ENCODE data around the gene SEMA5A. TPM values are rescaled to one million over a fixed set of nuclear protein-coding genes. Genes with fewer than 3 reads are reported as not detected.

The SEMA5A gene
- total RNA-seq, 4 donors from 2014 or later: 15.0 to 81.0 (median 52.9) TPM

DNA sequence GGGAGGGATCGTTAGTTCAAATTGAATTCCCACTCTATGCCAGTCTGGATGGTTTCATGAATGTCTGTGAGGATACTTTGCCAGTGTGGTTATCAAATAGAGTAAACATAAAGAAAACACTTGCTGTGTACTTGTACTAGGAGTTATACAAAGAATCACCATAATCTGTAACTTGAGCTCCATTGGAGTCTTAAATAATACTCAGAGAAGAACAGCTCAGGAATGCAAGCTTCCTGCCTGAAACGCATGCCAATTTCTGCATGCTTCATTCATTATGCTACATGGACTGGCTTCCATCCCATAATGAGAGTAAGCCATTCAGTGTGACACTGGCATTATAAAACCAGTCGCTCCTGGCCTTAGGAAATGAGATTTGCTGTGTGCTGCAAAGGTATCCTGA is 351.4 kb downstream of the SEMA5A start:
- in situ Hi-C loops (cut with MboI; ENCODE audit: low pct_ligation_motif_present in 1 of 4, low pct_unique_long_range_greater_than_20kb in 1 of 4, low sequenced_read_pairs in 3 of 4): no loop called here
- no peak overlapping the region for H3K27ac ChIP-seq
- H3K27me3 ChIP-seq: no peaks in the 10 kb centered on the region
- TF ChIP-seq, protein P1, sequence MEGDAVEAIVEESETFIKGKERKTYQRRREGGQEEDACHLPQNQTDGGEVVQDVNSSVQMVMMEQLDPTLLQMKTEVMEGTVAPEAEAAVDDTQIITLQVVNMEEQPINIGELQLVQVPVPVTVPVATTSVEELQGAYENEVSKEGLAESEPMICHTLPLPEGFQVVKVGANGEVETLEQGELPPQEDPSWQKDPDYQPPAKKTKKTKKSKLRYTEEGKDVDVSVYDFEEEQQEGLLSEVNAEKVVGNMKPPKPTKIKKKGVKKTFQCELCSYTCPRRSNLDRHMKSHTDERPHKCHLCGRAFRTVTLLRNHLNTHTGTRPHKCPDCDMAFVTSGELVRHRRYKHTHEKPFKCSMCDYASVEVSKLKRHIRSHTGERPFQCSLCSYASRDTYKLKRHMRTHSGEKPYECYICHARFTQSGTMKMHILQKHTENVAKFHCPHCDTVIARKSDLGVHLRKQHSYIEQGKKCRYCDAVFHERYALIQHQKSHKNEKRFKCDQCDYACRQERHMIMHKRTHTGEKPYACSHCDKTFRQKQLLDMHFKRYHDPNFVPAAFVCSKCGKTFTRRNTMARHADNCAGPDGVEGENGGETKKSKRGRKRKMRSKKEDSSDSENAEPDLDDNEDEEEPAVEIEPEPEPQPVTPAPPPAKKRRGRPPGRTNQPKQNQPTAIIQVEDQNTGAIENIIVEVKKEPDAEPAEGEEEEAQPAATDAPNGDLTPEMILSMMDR (IDR thresholded peaks at IDR 0.05): no peak
- TF ChIP-seq EP300 (IDR thresholded peaks at IDR 0.05; ENCODE audit: low read depth) (no peak), POLR2A (IDR thresholded peaks at IDR 0.05) (no peak), POLR2AphosphoS5 (IDR thresholded peaks at IDR 0.05) (no peak)
- no peak overlapping the region for H3K4me3 ChIP-seq
- WGBS, 2 donors (ENCODE audit: low coverage in 1 of 2): 40 to 53% methylated on average over 2 to 3 of the region's 3 CpGs
- DNase-seq: no peak
- H3K9me3 ChIP-seq: no peaks in the 10 kb centered on the region
- intact Hi-C loops (cut with DNase I; ENCODE audit: low total_unique reads): no loop called here
- H3K4me1 ChIP-seq: no peaks in the 10 kb centered on the region
- H3K36me3 ChIP-seq: no peaks in the 10 kb centered on the region

DNA sequence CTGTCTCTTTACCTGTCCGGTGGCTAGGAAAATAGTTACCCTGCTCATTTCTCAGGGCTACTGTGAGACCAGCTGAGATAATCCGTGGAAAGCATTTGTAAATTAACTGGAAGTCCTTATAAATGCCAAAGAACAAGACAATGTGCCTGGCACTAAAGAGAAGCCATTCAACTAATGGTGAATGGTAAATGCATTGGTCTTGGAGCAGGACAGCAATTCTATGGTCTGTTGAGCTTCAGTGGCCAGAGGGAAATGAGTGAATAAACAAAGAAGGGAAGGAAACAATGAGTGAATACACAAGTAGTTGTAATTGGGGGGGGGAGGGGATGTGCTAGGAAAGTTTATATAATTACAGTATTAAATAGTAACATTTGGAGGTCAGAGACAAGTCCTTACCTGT is 353.6 kb downstream of the SEMA5A start:
- H3K9me3 ChIP-seq: no peaks in the 10 kb centered on the region
- no peaks in the 10 kb centered on the region for H3K36me3 ChIP-seq
- no peaks in the 10 kb centered on the region for H3K4me1 ChIP-seq
- no peak for DNase-seq
- intact Hi-C loops (cut with DNase I; ENCODE audit: low total_unique reads) (no loop called here), in situ Hi-C loops (cut with MboI; ENCODE audit: low pct_ligation_motif_present in 1 of 4, low pct_unique_long_range_greater_than_20kb in 1 of 4, low sequenced_read_pairs in 3 of 4) (no loop called here)
- H3K27ac ChIP-seq: no peak overlapping the region
- TF ChIP-seq EP300 (IDR thresholded peaks at IDR 0.05; ENCODE audit: low read depth): no peak
- TF ChIP-seq POLR2A (IDR thresholded peaks at IDR 0.05): no peak
- no peaks in the 10 kb centered on the region for H3K27me3 ChIP-seq
- WGBS, 2 donors (ENCODE audit: low coverage in 1 of 2): 80 to 100% methylated on average over 1 to 2 of the region's 2 CpGs
- H3K4me3 ChIP-seq: no peak overlapping the region

DNA sequence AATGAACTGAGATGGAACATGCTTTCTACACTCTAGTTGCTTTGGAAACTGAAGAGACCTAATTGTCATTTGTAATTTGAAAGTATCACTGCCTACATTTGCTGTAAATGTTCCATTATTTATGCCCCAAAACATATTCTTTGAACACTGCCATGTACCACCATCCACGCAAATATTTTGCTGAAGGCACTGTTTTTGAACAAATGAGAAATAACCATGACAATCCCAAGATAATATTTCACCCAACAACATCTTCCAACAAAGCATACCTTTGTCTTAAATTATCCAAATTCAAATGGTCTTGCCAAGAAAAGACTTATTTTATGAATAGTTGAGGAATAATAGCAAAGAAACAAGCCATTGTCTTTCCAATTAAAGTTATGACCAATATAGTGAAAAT is 356.2 kb downstream of the SEMA5A start:
- H3K4me3 ChIP-seq: no peak overlapping the region
- no peaks in the 10 kb centered on the region for H3K4me1 ChIP-seq
- intact Hi-C loops (cut with DNase I; ENCODE audit: low total_unique reads): no loop called here
- in situ Hi-C loops (cut with MboI; ENCODE audit: low pct_ligation_motif_present in 1 of 4, low pct_unique_long_range_greater_than_20kb in 1 of 4, low sequenced_read_pairs in 3 of 4): no loop called here
- WGBS, 2 donors (ENCODE audit: low coverage in 1 of 2): 90 to 100% methylated on average over 1 of the region's 1 CpG
- no peaks in the 10 kb centered on the region for H3K9me3 ChIP-seq
- TF ChIP-seq POLR2A (IDR thresholded peaks at IDR 0.05) (no peak), POLR2AphosphoS5 (IDR thresholded peaks at IDR 0.05) (no peak), EP300 (IDR thresholded peaks at IDR 0.05; ENCODE audit: low read depth) (no peak)
- TF ChIP-seq, protein P1 (IDR thresholded peaks at IDR 0.05): no peak
- no peak overlapping the region for H3K27ac ChIP-seq
- no peak for DNase-seq
- peaks cover 0 to 3% (median 0%) of the 10 kb centered on the region in 4 donors for H3K36me3 ChIP-seq
- H3K27me3 ChIP-seq: no peaks in the 10 kb centered on the region

DNA sequence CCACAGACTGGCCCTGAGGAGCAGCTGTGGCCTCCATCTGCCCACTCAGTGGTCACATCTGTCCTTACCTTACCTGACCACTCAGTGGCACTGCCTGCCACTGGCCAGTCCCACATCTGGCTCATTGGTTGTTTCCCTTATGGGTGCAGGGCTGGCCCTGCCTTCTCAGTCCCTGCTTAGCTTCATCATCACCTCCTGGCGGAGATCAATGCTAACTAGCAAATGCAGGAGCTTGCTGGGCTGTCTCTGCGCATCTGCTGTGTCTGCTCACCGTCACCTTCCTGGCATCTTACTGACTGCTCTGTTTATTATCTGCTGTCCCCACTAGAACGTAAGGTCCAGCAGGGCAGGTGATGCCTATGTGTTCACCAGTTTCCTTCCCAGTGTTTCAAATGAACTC is 356.9 kb downstream of the SEMA5A start:
- Histone ChIP-seq H3K27me3 (no peaks in the 10 kb centered on the region), H3K27ac (no peak overlapping the region), H3K4me3 (no peak overlapping the region), H3K9me3 (no peaks in the 10 kb centered on the region), H3K36me3 (peaks cover 0 to 5% (median 0%) of the 10 kb centered on the region in 4 donors), H3K4me1 (no peaks in the 10 kb centered on the region)
- in situ Hi-C loops (cut with MboI; ENCODE audit: low pct_ligation_motif_present in 1 of 4, low pct_unique_long_range_greater_than_20kb in 1 of 4, low sequenced_read_pairs in 3 of 4): no loop called here
- TF ChIP-seq POLR2AphosphoS5 (IDR thresholded peaks at IDR 0.05): no peak
- DNase-seq: no peak
- intact Hi-C loops (cut with DNase I; ENCODE audit: low total_unique reads): no loop called here
- 78 to 100% methylated on average over 1 to 4 of the region's 4 CpGs for WGBS, 2 donors (ENCODE audit: low coverage in 1 of 2)

DNA sequence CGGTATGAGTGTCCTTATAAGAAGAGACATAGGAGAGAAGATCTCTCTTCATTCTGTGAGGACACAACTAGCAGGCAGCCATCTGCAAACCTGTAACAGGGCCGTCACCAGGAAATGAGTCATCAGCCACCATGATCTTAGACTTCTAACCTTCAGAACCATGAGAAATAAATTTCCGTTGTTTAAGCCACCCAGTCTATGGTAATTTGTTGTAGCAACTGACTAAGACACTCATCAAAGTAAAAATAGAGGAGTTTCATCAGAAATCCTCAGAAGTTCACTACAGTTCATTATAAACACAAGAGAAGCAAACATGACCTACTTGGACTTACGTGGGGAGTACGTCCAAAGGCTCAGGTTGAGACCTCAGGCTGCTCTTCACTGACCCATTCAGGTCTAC is 357.7 kb downstream of the SEMA5A start:
- H3K27ac ChIP-seq: no peak overlapping the region
- 60 to 73% methylated on average over 5 of the region's 5 CpGs for WGBS, 2 donors (ENCODE audit: low coverage in 1 of 2)
- no peaks in the 10 kb centered on the region for H3K4me1 ChIP-seq
- in situ Hi-C loops (cut with MboI; ENCODE audit: low pct_ligation_motif_present in 1 of 4, low pct_unique_long_range_greater_than_20kb in 1 of 4, low sequenced_read_pairs in 3 of 4) (no loop called here), intact Hi-C loops (cut with DNase I; ENCODE audit: low total_unique reads) (no loop called here)
- no peaks in the 10 kb centered on the region for H3K27me3 ChIP-seq
- peaks cover 0 to 5% (median 0%) of the 10 kb centered on the region in 4 donors for H3K36me3 ChIP-seq
- DNase-seq: no peak
- no peak overlapping the region for H3K4me3 ChIP-seq
- no peak for TF ChIP-seq POLR2A (IDR thresholded peaks at IDR 0.05)
- TF ChIP-seq EP300 (IDR thresholded peaks at IDR 0.05; ENCODE audit: low read depth): no peak
- TF ChIP-seq, protein P1 (IDR thresholded peaks at IDR 0.05): no peak
- no peak for TF ChIP-seq POLR2AphosphoS5 (IDR thresholded peaks at IDR 0.05)
- H3K9me3 ChIP-seq: no peaks in the 10 kb centered on the region
